ENCODE data around the gene RCE1.
"Not testable (repeated sequence)": the region's sequence is repeated elsewhere in the genome, so short reads cannot be mapped to it uniquely, and the experiment has no call there.

Gene RCE1, protein sequence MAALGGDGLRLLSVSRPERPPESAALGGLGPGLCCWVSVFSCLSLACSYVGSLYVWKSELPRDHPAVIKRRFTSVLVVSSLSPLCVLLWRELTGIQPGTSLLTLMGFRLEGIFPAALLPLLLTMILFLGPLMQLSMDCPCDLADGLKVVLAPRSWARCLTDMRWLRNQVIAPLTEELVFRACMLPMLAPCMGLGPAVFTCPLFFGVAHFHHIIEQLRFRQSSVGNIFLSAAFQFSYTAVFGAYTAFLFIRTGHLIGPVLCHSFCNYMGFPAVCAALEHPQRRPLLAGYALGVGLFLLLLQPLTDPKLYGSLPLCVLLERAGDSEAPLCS
- long read RNA-seq, transcript RCE1-202 (7 exons, 1,379 nt) = minor isoform, 8 of 123 reads
- long read RNA-seq, transcript RCE1-201 (8 exons, 1,485 nt) = major isoform, 78 of 123 reads
- long read RNA-seq, transcript RCE1-203 (8 exons, 1,428 nt) = minor isoform, 27 of 123 reads
- long read RNA-seq, partial matches to known transcripts = 4 of 123 reads
- long read RNA-seq, other reads (novel, unspliced or antisense) = 5 of 123 reads

DNA sequence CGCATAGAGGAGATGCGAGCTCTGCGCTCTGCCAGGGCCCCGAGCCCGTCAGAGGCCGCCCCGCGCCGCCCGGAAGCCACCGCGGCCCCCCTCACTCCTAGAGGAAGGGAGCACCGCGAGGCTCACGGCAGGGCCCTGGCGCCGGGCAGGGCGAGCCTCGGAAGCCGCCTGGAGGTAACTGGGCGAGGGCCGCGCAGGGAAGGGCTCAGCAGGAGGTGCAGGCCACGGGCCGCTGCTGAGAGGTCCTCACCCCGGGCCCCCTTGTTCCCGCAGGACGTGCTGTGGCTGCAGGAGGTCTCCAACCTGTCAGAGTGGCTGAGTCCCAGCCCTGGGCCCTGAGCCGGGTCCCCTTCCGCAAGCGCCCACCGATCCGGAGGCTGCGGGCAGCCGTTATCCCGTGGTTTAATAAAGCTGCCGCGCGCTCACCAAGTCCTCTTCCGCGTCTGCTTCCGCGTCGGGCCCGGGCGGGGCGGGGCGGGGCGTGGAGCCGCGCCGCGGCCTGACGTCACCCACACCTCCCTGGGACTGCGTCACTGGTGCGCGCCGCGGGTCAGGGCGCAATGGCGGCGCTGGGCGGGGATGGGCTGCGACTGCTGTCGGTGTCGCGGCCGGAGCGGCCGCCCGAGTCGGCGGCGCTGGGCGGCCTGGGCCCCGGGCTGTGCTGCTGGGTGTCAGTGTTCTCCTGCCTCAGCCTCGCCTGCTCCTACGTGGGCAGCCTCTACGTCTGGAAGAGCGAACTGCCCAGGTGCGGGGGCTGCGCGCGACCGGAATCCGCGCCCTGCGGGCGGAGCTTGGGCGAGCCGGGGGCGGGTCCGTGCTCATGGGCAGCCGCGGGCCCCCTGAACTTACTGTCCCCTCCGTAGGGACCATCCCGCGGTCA is at the start of gene RCE1:
Gene RCE1 (plus strand): TSS at position 546 of the 880 bp plus-strand sequence. CDS start 15 bp downstream, at position 561.
- Histone ChIP-seq H3K4me3 (replicated peaks; ENCODE audit: insufficient read depth, low read length) (peak within 1 kb of the TSS; percentile 86), H3K27ac (replicated peaks) (peak within 1 kb of the TSS; percentile 99), H3K27me3 (ENCODE audit: insufficient read depth, poor library complexity, severe bottlenecking) (no peaks in the 10 kb centered on the region)
- peak; percentile 84 to 89 for DNase-seq (ENCODE audit: low read depth in 1 of 2, low spot score in 1 of 2)
- TF ChIP-seq POLR2AphosphoS5 (IDR thresholded peaks at IDR 0.05; ENCODE audit: low read depth) (peak; percentile 74; the same call in 1 of the 2 replicates), GABPA (IDR thresholded peaks at IDR 0.05; ENCODE audit: low read depth) (no peak)
- TF ChIP-seq, protein P1, sequence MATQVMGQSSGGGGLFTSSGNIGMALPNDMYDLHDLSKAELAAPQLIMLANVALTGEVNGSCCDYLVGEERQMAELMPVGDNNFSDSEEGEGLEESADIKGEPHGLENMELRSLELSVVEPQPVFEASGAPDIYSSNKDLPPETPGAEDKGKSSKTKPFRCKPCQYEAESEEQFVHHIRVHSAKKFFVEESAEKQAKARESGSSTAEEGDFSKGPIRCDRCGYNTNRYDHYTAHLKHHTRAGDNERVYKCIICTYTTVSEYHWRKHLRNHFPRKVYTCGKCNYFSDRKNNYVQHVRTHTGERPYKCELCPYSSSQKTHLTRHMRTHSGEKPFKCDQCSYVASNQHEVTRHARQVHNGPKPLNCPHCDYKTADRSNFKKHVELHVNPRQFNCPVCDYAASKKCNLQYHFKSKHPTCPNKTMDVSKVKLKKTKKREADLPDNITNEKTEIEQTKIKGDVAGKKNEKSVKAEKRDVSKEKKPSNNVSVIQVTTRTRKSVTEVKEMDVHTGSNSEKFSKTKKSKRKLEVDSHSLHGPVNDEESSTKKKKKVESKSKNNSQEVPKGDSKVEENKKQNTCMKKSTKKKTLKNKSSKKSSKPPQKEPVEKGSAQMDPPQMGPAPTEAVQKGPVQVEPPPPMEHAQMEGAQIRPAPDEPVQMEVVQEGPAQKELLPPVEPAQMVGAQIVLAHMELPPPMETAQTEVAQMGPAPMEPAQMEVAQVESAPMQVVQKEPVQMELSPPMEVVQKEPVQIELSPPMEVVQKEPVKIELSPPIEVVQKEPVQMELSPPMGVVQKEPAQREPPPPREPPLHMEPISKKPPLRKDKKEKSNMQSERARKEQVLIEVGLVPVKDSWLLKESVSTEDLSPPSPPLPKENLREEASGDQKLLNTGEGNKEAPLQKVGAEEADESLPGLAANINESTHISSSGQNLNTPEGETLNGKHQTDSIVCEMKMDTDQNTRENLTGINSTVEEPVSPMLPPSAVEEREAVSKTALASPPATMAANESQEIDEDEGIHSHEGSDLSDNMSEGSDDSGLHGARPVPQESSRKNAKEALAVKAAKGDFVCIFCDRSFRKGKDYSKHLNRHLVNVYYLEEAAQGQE (IDR thresholded peaks at IDR 0.05; ENCODE audit: insufficient replicate concordance, low read depth) = peak; percentile 68

DNA sequence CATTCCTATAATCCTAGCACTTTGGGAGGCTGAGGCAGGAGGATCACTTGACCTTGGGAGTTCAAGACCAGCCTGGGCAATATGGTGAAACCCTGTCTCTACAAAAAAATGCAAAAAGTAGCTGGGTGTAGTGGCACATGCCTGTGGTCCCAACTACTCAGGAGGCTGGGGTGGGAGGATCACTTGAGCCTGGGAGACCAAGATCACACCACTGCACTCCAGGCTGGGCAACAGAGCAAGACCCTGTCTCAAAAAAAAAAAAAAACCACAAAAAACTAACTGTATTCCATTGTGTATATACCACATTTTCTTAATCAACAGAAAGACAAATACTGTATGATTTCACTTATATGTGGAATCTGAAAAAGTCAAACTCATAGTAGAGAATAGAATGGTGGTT is 43.4 kb upstream of the RCE1 start:
- not testable (repeated sequence) for H3K27me3 ChIP-seq (ENCODE audit: insufficient read depth, poor library complexity, severe bottlenecking); H3K4me3 ChIP-seq (replicated peaks; ENCODE audit: insufficient read depth, low read length); H3K27ac ChIP-seq (replicated peaks); DNase-seq (ENCODE audit: low read depth in 1 of 2, low spot score in 1 of 2)

DNA sequence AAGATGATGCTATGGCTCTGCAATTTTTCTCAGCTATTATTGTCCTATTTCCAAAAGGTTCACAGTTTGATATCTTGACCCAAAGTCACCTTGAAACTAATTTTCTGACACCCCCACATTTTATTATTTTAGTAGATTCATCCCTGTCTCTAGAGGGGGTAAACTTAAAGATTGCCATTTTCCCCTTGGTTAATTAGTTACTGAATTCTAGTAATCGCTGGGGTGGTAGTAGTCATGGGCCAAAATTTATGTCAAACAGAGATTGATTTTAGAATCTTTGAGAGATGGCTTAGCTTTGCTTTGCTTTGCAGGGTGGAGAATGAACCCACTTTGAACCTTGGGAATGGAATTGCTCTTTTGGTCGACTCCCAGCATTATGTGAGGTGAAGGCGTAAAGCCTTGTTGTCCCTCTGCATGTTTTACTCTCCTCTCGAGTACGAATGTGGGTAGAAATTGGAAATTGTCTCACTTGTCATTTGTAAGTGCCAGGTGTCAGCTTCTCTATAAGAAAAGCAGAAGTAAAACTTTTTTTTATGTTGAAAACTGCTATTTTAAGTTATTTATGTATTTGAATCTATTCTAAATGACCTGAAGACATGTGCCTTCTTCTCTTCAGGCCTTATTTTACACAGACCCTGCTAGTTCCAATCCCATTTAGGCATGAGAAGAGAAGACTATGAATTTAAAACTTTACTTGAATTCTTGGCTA is 42.4 kb upstream of the RCE1 start:
- Histone ChIP-seq H3K27ac (replicated peaks) (no peak overlapping the region), H3K4me3 (replicated peaks; ENCODE audit: insufficient read depth, low read length) (no peak overlapping the region), H3K27me3 (ENCODE audit: insufficient read depth, poor library complexity, severe bottlenecking) (peaks cover 9% of the 10 kb centered on the region)
- TF ChIP-seq, protein P1 (IDR thresholded peaks at IDR 0.05; ENCODE audit: insufficient replicate concordance, low read depth) = no peak
- TF ChIP-seq, protein P2, sequence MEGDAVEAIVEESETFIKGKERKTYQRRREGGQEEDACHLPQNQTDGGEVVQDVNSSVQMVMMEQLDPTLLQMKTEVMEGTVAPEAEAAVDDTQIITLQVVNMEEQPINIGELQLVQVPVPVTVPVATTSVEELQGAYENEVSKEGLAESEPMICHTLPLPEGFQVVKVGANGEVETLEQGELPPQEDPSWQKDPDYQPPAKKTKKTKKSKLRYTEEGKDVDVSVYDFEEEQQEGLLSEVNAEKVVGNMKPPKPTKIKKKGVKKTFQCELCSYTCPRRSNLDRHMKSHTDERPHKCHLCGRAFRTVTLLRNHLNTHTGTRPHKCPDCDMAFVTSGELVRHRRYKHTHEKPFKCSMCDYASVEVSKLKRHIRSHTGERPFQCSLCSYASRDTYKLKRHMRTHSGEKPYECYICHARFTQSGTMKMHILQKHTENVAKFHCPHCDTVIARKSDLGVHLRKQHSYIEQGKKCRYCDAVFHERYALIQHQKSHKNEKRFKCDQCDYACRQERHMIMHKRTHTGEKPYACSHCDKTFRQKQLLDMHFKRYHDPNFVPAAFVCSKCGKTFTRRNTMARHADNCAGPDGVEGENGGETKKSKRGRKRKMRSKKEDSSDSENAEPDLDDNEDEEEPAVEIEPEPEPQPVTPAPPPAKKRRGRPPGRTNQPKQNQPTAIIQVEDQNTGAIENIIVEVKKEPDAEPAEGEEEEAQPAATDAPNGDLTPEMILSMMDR (IDR thresholded peaks at IDR 0.05; ENCODE audit: insufficient read depth, low read length) = no peak
- no peak for TF ChIP-seq SPI1 (IDR thresholded peaks at IDR 0.05; ENCODE audit: borderline replicate concordance, low read depth)
- TF ChIP-seq GABPA (IDR thresholded peaks at IDR 0.05; ENCODE audit: low read depth) = no peak
- no peak for TF ChIP-seq POLR2AphosphoS5 (IDR thresholded peaks at IDR 0.05; ENCODE audit: low read depth)
- no peak for DNase-seq (ENCODE audit: low read depth in 1 of 2, low spot score in 1 of 2)

DNA sequence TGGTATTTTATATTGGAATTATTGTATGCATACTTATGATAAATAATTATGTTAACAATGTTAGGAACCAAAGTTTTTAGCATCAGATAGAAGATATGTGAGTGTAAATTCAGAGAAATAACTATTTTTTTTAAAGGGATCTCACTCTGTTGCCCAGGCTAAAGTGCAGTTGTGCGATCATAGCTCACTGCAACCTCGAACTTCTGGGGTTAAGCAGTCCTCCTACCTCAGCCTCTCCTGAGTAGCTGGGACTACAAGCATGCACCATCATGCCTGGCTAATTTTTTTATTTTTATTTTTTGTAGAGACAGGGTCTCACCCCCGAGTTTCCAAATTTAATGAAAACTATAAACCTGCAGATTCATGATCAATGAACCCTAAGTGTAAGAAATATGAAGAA is 33.6 kb upstream of the RCE1 start:
- TF ChIP-seq POLR2AphosphoS5 (IDR thresholded peaks at IDR 0.05; ENCODE audit: low read depth) (no peak), SPI1 (IDR thresholded peaks at IDR 0.05; ENCODE audit: borderline replicate concordance, low read depth) (no peak), GABPA (IDR thresholded peaks at IDR 0.05; ENCODE audit: low read depth) (no peak)
- TF ChIP-seq, protein P2 (IDR thresholded peaks at IDR 0.05; ENCODE audit: insufficient read depth, low read length) = no peak
- peaks cover 6% of the 10 kb centered on the region for H3K27me3 ChIP-seq (ENCODE audit: insufficient read depth, poor library complexity, severe bottlenecking)
- H3K27ac ChIP-seq (replicated peaks) = no peak overlapping the region
- no peak for DNase-seq (ENCODE audit: low read depth in 1 of 2, low spot score in 1 of 2)
- no peak overlapping the region for H3K4me3 ChIP-seq (replicated peaks; ENCODE audit: insufficient read depth, low read length)

All from HL-60 (cell line).